Parietal lobe (tissue), 1 donor: ENCODE measurements around the gene PDIA2. TPM values are rescaled to one million over a fixed set of nuclear protein-coding genes. Genes with fewer than 3 reads are reported as not detected.

Experiments used
- total RNA-seq: library from RNA; depleted of rRNA; stranded (reverse); fragments of >200 nt; gene quantifications from one replicate; pipeline ENCODE4 v1.2.3, GENCODE V29; 2014

Gene PDIA2, protein sequence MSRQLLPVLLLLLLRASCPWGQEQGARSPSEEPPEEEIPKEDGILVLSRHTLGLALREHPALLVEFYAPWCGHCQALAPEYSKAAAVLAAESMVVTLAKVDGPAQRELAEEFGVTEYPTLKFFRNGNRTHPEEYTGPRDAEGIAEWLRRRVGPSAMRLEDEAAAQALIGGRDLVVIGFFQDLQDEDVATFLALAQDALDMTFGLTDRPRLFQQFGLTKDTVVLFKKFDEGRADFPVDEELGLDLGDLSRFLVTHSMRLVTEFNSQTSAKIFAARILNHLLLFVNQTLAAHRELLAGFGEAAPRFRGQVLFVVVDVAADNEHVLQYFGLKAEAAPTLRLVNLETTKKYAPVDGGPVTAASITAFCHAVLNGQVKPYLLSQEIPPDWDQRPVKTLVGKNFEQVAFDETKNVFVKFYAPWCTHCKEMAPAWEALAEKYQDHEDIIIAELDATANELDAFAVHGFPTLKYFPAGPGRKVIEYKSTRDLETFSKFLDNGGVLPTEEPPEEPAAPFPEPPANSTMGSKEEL
- 30.0 TPM for total RNA-seq

DNA sequence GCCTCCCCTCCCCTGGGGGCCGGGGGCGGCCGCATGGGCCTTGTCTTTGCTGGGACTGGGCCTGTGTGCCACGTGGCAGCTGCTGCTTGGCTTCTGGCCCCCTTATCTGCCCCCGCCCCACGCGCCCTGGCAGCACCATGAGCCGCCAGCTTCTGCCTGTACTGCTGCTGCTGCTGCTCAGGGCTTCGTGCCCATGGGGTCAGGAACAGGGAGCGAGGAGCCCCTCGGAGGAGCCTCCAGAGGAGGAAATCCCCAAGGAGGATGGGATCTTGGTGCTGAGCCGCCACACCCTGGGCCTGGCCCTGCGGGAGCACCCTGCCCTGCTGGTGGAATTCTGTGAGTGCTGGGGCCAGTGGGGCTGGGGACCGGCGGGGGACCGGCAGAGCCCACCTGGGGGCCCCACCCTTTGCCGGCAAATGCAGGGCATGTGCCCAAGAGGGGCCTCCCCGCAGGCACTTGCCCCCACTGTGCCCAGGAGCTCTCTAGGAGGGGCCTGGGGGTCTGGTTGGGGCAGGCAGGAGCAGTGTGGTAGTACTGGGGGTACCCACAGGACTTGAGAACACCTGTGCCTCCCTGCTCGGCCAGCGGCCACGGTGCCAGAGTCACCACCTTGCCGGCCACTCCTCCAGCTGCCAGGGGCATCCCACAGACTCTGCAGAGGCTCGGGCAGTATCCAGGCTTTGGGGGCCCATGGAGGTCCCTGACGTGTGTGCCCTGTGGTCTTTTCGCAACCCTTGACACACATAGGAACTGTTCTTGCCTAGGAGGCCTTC is at the start of gene PDIA2:
Gene PDIA2, plus strand, starts transcription at position 132 of the 773 bp plus-strand sequence. Its CDS starts 6 bp downstream, at position 138.

DNA sequence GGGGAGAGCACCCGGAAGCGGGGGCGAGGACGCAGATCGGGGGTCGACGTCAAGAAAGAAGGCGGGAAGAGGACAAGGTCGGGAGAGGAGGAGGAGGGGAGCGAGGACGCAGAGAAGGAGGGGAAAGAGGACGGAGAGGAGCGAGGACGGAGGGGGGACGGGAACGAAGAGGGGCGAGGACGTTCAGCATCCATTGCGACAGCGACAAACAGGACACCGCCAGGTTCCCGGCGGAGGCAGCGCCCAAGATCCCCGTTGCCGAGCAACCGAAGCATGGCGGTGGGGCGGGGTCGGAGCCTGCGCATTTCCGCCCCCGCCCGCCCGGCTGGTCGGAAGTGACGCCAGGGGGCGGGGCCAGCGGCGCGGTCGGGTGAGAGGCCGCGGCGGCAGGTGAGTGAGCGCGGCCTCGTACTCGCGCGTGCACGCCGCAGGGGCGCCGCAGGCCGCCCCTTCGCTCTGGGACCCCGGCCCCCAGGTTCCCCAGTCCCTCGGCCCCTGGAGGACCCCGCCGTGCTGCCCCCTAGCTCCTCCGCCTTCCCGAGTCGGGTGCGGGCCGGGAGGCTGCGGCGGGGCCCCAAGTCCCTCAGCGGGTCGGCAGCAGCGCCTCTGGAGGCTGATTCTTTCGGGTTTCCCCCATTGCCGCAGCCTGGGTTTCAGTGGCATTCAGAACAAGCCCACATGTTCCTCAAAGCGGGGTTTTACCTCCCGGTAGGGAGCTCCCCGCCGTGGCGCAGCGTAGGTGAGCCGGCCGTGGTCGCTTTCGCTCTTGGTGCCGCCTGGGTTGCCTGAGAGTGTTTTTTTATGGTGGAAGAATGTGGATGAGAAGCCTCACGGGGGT is 48.3 kb upstream of the PDIA2 start, which contains the start of gene FAM234A:
Gene FAM234A, plus strand, starts transcription at position 354 of the 838 bp plus-strand sequence. CDS start 19,593 bp downstream, outside the sequence.

DNA sequence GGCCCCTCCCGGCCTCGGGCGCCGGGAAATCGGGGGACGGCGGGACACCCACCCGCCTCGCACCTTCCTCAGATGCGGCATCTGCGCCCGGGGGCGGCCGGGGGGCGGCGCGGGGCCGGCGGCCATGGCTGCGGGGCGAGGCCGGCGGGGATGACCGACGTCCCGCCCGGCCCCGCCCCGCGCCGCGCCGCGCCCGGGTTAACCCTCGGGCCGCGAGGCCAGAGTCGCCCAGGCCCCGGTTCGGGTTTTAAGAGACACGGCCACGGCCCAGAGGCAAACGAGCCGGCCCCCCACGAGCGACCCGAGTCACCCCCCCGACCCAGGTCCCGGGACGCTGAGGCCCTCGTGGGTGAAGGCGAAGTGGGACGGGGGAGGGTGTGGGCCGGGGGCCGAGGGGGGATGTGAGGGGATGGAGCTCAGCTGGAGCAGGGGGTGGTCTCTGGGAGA is 7.2 kb upstream of the PDIA2 start, which contains the start of gene RGS11:
Gene RGS11, minus strand, starts transcription at position 159 of the 447 bp plus-strand sequence. Its CDS starts 33 bp downstream, at position 126.

DNA sequence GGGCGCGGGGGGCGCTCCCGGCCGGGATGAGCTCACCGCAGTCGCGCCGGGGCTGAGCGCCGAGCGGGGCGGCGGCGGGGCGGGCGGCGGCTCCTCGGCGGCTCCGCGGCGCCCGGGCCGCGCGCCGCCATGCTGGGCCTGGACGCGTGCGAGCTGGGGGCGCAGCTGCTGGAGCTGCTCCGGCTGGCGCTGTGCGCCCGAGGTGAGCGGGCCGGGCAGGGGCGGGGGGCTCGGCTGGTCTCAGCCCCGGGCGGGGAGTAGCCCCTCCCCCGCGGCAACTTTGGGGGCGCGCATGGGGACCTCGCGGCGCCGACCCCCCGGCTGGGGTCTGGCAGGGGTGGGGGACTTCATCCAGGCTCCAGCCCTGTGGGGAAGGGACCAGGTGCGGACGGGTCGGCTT is 2.4 kb upstream of the PDIA2 start, which contains the start of gene ARHGDIG:
Gene ARHGDIG, plus strand, starts transcription at position 40 of the 400 bp plus-strand sequence. Its CDS starts 90 bp downstream, at position 130.

Other genes with a start within 250 kb of the PDIA2 start
- 3.8 TPM for gene POLR3K, start 229.6 kb upstream of the PDIA2 start, total RNA-seq
- gene SNRNP25, start 229.3 kb upstream of the PDIA2 start, total RNA-seq, result 13.8 TPM
- gene RHBDF1, start 210.5 kb upstream of the PDIA2 start, total RNA-seq, result 1.6 TPM
- 33.8 TPM for gene MPG, start 204.9 kb upstream of the PDIA2 start, total RNA-seq
- gene NPRL3, start 144.5 kb upstream of the PDIA2 start, total RNA-seq, result 21.6 TPM
- gene HBZ, start 130.5 kb upstream of the PDIA2 start, total RNA-seq, result not detected
- gene HBM, start 117.2 kb upstream of the PDIA2 start, total RNA-seq, result 7.8 TPM
- 363 TPM for gene HBA2, start 110.3 kb upstream of the PDIA2 start, total RNA-seq
- gene HBA1, start 106.5 kb upstream of the PDIA2 start, total RNA-seq, result 263 TPM
- 4.1 TPM for gene HBQ1, start 102.7 kb upstream of the PDIA2 start, total RNA-seq
- 216 TPM for gene LUC7L, start 53.7 kb upstream of the PDIA2 start, total RNA-seq
- 22.5 TPM for gene FAM234A, start 48.3 kb upstream of the PDIA2 start, total RNA-seq
- gene RGS11, start 7.2 kb upstream of the PDIA2 start, total RNA-seq, result 21.0 TPM
- gene ARHGDIG, start 2.6 kb upstream of the PDIA2 start, total RNA-seq, result 60.1 TPM
- 27.2 TPM for gene AXIN1, start 69.6 kb downstream of the PDIA2 start, total RNA-seq
- 26.6 TPM for gene MRPL28, start 87.4 kb downstream of the PDIA2 start, total RNA-seq
- 25.4 TPM for gene PGAP6, start 98.8 kb downstream of the PDIA2 start, total RNA-seq
- gene NME4, start 114.0 kb downstream of the PDIA2 start, total RNA-seq, result 25.7 TPM
- 12.5 TPM for gene DECR2, start 118.7 kb downstream of the PDIA2 start, total RNA-seq
- 55.1 TPM for gene RAB11FIP3, start 142.5 kb downstream of the PDIA2 start, total RNA-seq
- gene CAPN15, start 244.5 kb downstream of the PDIA2 start, total RNA-seq, result 20.7 TPM